GM21447 (cell line): ENCODE measurements around the gene ASF1A.
A peak's percentile ranks its signal among the peaks of the same experiment; 100 is the strongest.

Source experiments
- ATAC-seq: cut with Tn5 transposase; IDR thresholded peaks from one replicate; pipeline ENCODE4 v1.9.1; 2021; ENCODE audit not compliant: unreplicated experiment

Gene ASF1A

GRCh38 chr6:118881440-118882313, 12.3 kb upstream of the ASF1A start:
- peak; percentile 81 for ATAC-seq

DNA sequence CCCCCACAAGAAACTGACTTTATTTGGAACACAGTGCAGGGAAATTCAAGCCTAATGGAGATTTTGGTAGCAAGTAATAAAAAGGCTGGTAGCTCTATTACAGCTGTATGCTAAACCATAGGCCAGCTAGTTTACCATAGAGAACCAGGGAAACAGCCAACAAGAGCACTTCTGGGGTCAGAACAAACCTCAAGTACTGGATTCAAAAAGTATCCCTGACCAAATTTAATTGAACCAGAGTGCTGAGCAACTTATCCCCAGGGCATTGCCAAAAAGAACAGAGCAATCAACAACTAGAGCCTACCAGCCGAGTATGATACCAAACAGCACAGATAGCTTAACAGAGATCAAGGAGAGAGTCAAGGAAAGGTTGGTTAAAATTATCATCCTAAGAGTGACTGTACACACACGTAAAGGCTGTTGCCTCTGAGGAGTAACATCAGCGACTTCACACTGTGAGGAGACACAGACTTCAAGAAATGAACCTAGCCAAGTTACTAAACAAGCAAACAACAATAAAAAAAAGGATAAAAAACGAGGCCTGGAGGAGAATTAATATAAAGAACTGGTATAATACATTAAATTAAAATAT, 11.5 kb upstream of the ASF1A start:
- ATAC-seq: no peak

- no peak for ATAC-seq
These were observed 7.3 kb upstream of the ASF1A start for GRCh38 chr6:118886641-118887040.

DNA sequence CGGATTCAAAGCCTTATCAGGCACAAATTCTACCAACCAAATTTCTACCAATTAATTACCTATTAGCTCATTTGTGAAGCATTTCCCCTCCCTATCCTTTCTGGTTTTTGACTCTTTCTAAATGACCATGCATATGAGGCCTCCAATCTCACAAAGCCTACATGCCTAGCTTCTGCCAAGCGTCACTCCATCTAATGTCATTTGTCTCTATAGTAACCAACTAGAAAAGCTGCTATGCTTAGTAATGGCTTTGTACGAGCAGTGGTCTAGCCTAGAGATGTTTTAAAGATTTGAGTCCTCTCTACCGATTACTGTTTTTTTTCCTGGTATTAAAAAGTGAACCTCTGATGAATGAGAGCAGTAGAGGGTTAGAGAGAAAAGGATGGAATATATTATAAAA, 4.8 kb upstream of the ASF1A start:
- ATAC-seq: no peak

- ATAC-seq: no peak
These were observed 2.8 kb upstream of the ASF1A start for GRCh38 chr6:118890997-118891790.

GRCh38 chr6:118892355-118892991, 1.5 kb upstream of the ASF1A start:
- no peak for ATAC-seq

DNA sequence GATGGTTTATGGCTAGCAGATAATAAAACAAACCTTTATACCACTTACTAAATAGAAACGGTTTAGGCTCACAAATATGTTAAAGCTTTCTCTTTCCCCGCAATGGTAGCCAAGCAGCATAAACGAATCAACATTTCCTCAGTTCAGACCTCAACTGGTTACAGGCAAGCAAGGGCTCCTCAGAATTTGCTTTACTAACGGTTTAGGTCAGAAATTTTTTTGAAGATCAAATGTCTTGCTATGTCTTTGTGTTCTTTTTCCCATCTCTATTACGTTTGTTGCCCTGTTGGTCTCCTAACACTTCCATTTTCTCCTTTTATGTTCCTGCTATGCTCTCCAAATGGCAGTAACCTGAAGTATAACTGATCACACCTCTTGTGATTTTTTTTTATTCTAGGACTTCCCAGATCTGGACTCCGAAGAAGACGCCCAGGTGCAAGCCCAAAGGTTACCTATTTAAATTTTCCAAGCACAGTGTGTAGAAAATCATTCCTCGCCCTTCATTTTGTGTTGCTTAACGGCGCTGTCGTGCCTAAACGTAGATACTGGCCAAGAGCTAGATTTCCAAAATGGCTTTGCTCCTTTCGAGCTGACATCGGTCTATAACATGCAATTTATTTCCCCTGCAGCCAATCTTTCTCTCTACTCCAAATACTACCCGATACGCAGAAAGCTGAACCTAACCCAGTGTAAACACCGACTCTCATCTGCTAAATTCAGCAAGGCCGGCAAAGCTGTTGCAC, 717 bp upstream of the ASF1A start:
- peak; percentile 8 for ATAC-seq

- ATAC-seq: peak; percentile 30
These were observed 691 bp downstream of the ASF1A start for GRCh38 chr6:118894425-118895260.

- ATAC-seq: no peak
These were observed 1.3 kb downstream of the ASF1A start for GRCh38 chr6:118895261-118895560.

GRCh38 chr6:118895859-118896258, 1.9 kb downstream of the ASF1A start:
- no peak for ATAC-seq

- ATAC-seq: peak; percentile 13
These were observed 2.6 kb downstream of the ASF1A start for GRCh38 chr6:118896339-118897136.

DNA sequence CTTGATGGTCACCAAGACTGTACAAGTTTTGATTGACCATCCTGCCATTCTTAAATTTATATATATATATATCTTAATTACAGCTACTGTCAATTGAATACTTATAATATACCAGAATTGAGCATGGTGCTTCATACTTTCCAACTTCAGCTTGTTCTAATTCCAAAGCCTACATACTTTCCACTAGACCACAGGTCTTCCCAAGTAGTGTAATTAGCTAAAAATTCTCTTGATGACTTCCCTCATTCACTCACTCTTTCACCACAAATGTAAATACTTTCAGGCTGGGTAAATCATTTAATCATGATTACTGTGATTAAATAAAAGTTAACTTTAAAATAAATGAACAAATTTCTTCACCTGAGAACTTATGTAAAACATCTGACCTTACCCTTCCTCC, 3.4 kb downstream of the ASF1A start:
- no peak for ATAC-seq

DNA sequence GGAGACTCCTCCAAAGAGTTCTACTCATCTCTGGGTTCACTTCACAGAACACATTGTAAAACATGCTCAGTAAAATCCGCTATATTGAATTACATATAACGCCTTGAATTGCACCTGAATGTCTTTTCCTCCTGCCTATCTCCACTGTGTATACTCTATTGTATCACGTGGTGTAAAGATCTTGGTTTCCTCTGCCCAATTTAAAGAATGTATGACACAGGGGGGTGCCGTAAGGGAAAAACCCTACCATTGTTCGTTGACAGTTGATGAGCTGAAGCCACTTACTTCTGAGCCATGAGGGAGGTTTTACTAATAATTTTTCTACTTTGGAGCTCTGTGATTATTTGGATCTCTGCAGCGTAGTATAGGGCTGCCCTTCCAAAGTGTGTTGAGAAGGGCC, 6.0 kb downstream of the ASF1A start:
- no peak for ATAC-seq

DNA sequence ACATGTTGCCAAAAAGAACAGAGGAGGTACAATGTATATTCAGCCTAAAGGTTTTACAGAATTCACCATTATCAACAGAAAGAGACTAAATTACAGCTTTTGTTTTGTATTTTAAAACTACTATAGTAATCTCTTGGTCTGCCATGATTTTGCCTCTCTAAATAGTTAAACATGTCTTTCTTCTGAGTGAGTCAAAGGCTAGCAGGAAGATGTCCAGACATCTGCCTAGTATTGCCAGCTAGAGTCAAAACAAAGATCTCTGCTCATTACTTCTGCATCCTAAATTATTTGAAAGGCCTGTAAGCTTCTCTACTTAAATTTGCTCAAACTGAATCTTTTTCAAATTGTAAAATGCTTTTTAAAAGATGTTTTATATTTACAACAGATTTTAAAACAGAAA, 8.8 kb downstream of the ASF1A start:
- ATAC-seq: no peak

- ATAC-seq: no peak
These were observed 9.2 kb downstream of the ASF1A start for GRCh38 chr6:118903138-118903537.

GRCh38 chr6:118903691-118904090, 9.7 kb downstream of the ASF1A start:
- ATAC-seq: no peak

DNA sequence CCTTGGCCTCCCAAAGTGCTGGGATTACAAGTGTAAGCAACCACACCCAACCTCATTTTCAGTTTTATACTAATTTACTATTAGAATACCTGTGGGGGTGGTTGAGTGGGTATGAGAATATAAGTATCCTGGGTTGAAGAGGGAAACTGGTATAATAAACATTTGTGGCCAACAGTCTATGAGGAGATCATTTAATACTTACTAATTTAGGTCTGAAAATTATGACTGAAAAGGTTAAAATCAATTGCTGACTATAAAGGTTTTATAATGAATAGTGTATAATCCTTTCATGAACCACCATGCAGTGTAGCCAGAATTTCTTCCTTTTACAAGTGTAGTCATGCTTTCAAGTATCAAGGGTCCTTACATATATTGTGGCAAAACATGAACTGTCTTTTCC, 11.1 kb downstream of the ASF1A start:
- ATAC-seq: no peak

GRCh38 chr6:118905851-118906250, 11.9 kb downstream of the ASF1A start:
- ATAC-seq: no peak

GRCh38 chr6:118908441-118908840, 14.5 kb downstream of the ASF1A start:
- ATAC-seq: no peak
